HTERT RPE-1 (cell line): ENCODE data around the gene TMEM169.
"Not testable (repeated sequence)": the region's sequence is repeated elsewhere in the genome, so short reads cannot be mapped to it uniquely, and the experiment has no call there.

Experiments
- in situ Hi-C: fragments of 300-500 bp; cut with MboI; formaldehyde crosslinking; loops from 4 replicates; pipeline ENCODE4 v1.14.3; 2020; ENCODE audit warnings: low sequenced_read_pairs

Gene TMEM169

DNA sequence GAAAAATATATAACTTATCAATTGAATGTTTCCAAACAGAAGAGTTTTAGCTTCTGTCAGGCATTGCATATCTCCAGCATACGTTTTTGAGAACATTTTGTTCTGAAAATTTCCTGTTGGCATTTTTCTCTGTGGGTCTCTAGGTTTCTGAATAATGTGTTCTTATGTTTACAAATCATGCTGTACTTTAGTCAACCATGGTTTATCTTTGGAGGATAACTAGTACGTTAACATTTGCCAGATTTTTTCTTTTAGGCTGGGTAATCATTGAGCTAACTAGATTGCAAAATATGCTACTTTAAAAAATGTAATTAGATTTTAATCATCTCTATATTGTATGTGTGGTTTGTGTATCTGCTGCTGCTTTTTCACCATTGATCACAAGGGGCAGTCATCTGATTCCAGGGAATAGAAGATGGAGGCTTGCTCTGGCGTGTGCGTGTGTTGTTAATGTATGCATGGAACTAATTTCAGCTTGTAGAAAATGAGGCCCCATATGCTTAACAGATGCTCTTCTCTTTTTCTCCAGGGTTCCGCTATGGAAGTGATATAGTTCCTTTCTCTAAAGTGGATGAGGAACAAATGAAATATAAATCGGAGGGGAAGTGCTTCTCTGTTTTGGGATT lies 48.7 kb downstream of the TMEM169 start:
- in situ Hi-C loops = no loop called here

DNA sequence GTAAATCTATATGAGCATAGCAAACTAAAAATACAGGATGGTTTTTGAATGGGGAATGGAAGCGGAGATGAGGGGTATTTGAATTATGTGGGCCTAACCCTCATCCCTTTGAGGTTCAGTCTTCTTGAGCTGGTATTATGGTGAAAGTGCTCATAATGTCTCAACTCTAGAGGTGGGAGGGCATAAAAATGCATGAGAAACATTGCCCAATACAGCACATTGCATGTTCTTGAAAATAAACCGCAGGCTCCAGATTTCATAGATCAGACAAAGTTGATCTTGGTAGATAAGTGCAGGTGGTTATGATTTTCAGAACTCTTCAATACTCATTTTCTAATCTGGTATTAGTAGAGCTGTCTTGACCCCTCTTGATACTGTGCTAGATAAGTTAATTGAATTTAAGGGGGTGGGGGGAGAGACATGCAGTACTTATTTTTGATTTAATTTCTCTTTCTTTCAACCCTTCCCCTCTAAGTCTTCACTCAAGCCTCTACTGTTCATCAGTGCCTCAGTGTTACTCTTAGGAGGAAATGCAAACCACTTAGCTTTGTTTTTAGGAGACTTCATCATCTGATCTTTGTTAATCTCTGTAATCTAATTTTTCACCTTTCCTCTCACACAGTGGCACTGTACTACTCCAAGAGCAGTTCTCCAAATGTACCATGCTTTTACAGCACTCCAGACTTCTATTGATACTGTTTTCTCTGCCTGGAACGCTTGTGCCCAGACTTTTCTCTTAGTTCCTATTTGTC lies 49.6 kb downstream of the TMEM169 start:
- in situ Hi-C loops = no loop called here

DNA sequence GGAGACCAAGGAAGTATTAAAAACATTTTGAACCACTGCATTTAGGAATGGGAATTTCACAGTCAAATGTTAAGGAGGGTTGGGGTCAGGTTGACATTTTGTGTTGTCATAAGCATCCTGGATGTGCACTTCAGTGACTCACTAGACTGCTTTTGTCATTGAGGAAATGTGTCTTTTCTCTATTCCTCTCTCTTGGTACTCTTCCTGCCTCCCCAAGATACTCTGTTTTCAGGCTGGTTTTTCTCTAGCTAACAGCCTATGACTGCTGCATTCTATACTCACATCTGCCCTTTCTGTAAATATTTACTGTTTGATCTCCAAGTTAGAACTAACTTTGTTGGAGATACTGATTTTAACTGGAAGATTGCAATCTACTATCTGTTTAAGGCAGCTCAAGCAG lies 50.9 kb downstream of the TMEM169 start:
- in situ Hi-C loops = no loop called here

DNA sequence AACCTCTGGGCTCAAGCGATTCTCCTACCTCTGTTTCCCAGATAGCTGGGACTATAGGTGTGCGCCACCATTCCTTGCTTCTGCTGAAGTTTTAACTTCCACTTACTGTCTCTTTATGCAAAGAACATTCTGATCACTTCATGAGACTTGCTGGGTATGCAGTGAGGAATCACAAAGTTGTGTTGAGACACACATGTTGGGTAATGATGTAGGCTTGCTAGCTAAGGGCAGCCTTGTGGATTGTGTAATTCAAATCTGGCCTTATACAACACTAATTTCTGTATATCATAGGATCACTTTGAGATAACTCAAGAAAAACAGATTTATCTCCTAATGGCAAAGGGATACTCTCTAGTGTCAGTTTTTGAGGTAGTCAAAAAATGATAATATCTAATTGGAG lies 51.7 kb downstream of the TMEM169 start:
- in situ Hi-C loops = no loop called here

DNA sequence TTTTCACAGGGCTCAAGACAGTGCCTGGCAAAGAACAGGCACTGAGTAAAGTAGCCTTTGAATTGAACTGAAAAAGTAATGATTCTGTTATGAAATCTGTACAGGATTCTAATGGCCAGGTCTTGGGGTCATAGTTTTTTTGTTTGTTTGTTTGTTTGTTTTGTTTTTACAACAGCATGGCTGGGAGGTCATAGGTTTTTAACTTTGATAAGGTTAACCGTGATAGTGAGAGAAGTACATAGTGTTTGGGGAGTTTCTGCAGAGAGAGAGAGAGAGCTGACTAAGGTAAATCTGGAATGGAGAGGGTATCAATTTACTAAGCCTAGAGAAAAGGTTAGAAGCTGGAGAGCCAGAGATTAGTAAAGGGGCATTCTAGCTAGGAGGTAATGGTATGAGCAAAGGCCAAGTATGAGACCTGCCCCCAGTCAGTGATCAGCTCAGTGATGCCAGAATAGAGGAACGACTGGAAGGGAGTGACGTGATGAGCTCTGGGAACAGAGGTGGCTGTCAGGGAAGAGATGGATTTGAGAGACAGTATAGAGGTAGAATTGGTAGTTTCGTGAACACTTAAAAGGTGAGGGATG lies 53.3 kb downstream of the TMEM169 start:
- in situ Hi-C loops = no loop called here

DNA sequence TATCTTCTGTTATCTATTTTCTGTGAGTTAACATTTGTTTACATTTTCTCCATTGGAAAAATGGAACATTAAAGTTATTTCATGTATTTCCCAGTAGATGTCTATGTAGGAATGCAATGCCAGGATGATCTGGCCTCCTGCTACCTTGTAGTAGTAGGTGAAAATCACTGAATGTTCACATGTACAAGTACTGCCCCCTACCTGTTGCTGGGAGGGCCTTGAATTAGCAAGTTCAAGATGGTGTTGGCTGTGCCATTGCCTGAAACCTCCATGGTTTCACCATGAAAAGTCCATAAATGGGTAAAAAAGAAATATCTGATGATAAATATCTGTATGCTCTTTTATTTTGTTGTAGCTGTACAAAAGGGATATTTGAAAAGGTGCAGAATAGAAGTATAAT lies 58.2 kb downstream of the TMEM169 start:
- in situ Hi-C loops = no loop called here

DNA sequence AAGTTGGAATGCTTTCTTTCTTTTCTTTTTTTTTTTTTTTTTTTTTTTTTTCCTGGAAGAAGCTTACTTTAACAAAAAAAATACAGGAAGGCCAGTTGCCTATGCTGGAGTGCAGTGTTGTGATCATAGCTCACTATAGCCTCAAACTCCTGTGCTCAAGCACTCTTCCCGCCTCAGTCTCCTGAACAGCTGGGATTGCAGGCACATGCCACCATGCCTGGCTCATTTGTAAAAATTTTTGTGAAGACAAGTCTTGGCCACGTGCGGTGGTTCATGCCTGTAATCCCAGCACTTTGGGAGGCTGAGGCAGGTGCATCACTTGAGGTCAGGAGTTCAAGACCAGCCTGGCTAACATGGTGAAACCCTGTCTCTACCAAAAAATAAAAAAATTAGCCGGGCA lies 59.8 kb downstream of the TMEM169 start:
- in situ Hi-C loops = not testable (repeated sequence)

DNA sequence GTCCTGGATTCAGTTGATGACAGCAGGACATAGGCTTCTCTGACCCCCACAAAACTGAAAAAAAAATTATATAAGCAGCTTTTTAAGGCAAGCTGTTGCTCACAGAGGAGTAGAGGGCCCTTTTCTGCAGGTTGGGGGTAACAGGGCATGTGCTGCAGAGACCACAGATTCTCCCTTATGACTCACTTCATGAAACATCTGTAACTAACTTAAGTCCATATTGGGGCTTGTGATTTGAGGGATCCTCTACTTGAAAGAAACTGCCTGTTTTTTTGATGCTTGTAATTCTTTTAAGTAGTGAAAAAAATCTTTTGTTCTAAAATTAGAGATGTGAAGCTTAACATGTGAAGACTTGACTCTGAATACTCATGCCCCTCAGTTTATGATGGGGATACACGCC lies 60.8 kb downstream of the TMEM169 start:
- in situ Hi-C loops = no loop called here

DNA sequence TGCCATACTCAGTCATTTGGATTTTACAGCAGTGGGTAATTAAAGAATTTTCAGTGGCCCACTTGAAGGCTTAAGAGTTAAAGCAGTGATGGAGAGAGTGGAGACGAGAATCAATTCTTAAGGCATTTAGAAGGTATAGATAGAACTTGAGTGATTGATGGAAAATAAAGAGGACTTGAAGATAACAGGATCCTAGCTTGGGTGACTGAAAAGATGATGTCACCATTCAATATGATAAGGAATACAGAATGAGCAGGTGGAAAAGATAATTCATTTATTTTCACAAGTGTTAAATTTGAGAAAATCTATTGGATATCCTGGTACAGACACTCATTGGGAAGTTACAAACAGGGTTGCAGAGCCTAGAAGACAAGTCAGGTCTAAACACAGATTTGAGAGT lies 62.7 kb downstream of the TMEM169 start:
- in situ Hi-C loops = no loop called here

DNA sequence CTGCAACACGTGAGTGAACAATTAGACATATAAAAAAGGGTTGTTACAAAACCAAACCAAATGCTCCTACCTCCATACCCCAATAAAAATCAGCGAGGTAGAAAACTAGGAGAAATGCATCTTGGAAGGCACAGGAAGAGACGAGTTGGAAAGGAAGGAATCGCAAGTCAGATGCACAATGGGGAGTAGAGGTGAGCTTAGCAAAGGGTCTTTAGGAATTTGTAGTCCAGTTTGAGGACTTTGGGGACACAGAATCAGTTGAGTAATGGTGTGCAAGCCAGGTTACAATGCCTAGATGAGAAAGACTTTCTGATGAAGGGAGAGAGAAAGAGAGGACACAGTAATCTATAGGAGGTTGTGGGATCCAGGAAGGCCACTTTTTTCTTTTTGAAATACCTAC lies 63.1 kb downstream of the TMEM169 start:
- in situ Hi-C loops = no loop called here

DNA sequence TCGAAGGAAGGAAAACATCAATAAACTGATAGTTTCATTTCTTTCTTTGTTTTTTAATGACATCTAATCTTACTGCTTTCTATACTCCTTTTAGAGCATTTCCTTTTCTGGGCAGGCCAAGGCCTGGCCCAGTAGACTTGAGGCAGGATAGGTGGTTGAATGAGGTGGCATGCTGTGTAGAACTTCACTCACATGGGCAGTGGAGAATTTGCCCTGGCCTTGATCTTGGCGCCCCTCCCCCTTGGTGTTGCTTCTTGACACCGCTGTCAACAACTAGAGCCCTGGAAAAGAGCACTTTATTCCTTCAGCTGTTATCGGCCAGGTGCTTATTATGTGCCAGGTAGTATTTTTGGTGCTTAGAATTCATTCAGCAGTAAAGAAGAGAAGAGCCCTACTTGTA lies 64.9 kb downstream of the TMEM169 start:
- in situ Hi-C loops = no loop called here

DNA sequence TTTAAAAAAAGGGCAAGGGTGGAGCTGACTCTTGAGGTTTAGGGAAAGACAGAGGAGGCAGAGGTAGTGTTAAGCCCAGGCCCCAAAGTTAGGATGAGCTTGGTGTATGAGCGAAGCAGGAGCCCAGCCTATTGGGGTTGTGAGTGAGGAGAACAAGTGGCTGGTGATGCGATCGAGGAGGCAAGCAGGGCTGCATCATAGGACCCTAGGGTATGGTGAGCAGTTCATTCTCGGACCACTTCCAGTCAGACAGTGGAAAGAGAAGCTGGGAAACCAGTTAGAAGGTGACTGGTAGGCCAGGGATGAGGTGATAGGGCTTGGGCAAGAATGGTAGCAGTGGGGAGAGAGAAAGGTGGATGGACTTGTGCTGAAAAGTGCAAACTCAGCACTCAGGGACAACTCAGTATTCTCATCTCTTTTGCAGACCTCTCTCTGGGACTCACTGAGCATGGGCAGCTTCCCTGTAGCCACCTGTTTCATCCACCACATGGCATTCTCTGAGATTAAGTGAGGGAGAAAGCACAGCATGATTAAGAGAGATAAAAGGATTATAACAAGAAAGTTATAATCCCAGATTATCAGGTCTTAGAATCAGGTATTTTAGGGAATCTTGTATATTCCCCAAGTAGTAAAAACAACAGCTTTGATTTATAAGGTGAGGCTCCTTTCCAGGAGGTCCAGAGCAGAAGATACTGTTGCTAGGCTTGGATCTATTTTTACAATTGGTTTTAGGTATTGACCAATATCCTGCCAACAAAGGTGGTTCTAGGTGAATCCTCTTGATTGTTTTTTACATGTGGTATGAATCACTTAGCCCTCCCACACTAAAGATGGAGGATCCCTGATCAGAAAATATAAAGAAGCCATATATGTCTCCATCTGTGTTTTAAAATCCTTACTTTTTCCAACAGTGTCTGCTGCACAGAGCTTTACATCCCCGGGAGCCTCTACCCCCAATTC lies 65.7 kb downstream of the TMEM169 start:
- in situ Hi-C loops = no loop called here

DNA sequence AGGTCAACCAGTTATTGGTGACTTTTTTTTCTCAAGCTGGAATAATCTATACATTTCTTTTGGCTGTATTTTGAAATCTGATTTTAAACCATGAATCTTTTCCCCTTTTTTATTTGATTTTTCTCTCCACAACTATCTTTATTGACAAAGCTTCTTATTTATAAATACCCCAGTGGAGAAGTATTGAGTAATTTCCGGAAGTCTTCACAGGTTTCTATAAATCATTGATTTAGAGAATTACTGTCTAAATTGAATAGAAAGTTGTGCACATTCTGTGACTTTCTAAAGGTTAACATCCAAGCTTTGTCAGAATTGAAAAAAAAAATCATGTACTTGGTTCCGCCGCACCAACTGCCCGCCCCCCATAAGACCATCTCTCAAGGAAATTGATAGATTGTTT lies 67.3 kb downstream of the TMEM169 start:
- in situ Hi-C loops = no loop called here

DNA sequence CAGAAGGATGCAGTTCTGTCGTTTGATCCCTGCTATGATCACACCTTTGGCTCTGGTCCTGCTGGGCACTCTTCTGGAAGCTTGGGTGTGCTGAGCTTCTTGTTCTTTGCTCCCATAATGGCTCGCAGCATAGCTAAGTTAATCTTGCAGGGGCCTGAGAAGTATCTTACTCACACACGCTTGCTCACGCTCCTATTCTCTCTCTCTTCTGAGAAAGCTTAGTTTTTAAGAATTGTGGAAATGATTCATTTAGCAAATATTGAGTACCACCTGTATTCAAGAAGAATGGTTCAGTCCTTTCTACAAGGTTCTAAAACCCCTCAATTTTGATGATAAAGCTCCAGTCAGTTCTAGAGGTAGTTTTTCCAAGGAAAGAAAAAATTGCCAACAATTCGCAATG lies 68.0 kb downstream of the TMEM169 start:
- in situ Hi-C loops = no loop called here

DNA sequence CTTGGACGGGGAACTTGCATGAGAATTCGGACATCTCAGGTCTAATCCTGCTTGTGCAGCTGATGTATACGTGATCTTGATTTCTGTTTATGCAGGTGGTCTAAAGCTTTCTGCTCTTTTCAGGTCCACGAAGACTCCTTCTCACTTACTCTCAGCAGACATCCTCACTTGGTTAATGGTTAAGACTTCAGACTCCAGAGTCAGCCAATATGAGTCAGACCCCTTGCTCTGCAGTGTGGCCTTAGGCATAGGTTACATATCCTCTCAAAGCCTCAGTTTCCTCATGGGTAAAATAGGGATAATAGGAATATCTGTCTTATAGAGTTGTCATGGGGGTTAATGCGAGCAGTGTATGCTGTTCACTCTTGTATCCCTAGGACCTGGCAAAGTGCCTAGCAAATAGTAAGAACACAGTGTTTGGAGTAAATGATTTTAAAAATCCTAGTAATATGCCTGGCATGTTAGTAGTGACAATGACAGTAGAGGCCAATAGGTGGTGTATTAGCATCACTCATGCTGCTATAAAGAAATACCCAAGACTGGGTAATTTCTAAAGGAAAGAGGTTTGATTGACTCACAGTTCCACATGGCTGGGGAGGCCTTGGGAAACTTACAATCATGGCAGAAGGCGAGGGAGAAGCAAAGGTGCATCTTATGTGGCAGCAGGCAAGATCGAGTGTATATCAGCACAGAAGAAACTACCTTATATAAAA lies 69.8 kb downstream of the TMEM169 start:
- in situ Hi-C loops = no loop called here
